Glutamatergic neuron (in vitro differentiated cells): Measurements from ENCODE around the gene ZDHHC21. TPM values are rescaled to one million over a fixed set of nuclear protein-coding genes. Genes with fewer than 3 reads are reported as not detected.

ENCODE experiments used
- DNase-seq: peaks from one replicate; pipeline ENCODE4 v3.0.0; 2022
- H3K27ac Mint-ChIP-seq: one replicate; pipeline ENCODE4 v1.8.0; 2020; ENCODE audit warnings: mild to moderate bottlenecking, mixed read lengths, inconsistent platforms; ENCODE audit not compliant: unreplicated experiment
- H3K27me3 Mint-ChIP-seq: one replicate; pipeline ENCODE4 v1.8.0; 2020; ENCODE audit warnings: mild to moderate bottlenecking, moderate library complexity, mixed read lengths, inconsistent platforms; ENCODE audit not compliant: unreplicated experiment
- H3K36me3 Mint-ChIP-seq: one replicate; pipeline ENCODE4 v1.8.0; 2020; ENCODE audit warnings: mild to moderate bottlenecking, mixed read lengths, inconsistent platforms; ENCODE audit not compliant: unreplicated experiment
- H3K4me1 Mint-ChIP-seq: one replicate; pipeline ENCODE4 v1.8.0; 2020; ENCODE audit warnings: mild to moderate bottlenecking, low read depth, mixed read lengths, inconsistent platforms; ENCODE audit not compliant: unreplicated experiment
- H3K4me3 Mint-ChIP-seq: one replicate; pipeline ENCODE4 v1.8.0; 2020; ENCODE audit warnings: mild to moderate bottlenecking, mixed read lengths, inconsistent platforms; ENCODE audit not compliant: unreplicated experiment
- H3K9me3 Mint-ChIP-seq: one replicate; pipeline ENCODE4 v1.8.0; 2020; ENCODE audit warnings: mild to moderate bottlenecking, moderate library complexity, mixed read lengths, inconsistent platforms; ENCODE audit not compliant: unreplicated experiment
- total RNA-seq: library from RNA; stranded (reverse); fragmentation: NEBNext Ultra II Directional; extraction: Animal tissue kit (Norgen Biotek cat#: 25700); gene quantifications from one replicate; pipeline ENCODE4 v1.2.1, GENCODE V29; 2021; ENCODE audit not compliant: unreplicated experiment
- TF ChIP-seq, protein P1 (sequence below): fragments of 200-600 bp; sonication (generic); IDR thresholded peaks from one replicate; pipeline ENCODE4 v1.5.0; 2021; ENCODE audit not compliant: partially characterized antibody, unreplicated experiment

Gene ZDHHC21
- total RNA-seq, 1 donor from 2014 or later: 15.2 TPM

DNA sequence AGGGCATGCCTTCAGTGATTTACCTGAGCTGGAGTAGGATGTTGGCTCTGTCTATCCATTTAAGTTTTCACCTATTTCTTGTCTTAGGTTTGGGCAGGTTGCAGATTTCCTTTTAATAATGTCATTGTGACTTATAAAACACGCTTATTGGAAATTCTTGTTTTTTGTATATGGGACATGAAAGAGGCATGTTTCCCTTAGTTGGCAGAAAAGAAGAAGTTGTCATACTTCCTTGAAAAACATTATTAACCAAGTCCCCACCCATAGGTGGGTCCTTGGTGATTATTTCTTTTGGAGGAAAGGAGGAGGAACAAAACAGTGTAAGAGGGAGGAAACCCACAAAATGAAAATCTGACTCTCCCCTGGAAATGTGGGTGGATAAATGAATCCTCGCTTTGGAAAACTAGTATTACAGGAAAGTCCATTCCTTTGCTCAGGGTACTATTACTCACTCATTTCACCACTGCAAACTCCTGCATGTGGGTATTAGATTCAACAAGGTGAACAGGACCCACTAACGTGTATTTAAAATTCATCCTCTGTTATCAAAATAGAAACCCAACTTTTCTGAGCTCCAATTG is 20.0 kb upstream of the ZDHHC21 start:
- Mint-ChIP-seq H3K4me1 (no peaks in the 10 kb centered on the region), H3K36me3 (peaks cover 9% of the 10 kb centered on the region), H3K4me3 (no peak overlapping the region), H3K27ac (no peak overlapping the region), H3K9me3 (no peaks in the 10 kb centered on the region), H3K27me3 (no peaks in the 10 kb centered on the region)
- DNase-seq: no peak
- TF ChIP-seq, protein P1, sequence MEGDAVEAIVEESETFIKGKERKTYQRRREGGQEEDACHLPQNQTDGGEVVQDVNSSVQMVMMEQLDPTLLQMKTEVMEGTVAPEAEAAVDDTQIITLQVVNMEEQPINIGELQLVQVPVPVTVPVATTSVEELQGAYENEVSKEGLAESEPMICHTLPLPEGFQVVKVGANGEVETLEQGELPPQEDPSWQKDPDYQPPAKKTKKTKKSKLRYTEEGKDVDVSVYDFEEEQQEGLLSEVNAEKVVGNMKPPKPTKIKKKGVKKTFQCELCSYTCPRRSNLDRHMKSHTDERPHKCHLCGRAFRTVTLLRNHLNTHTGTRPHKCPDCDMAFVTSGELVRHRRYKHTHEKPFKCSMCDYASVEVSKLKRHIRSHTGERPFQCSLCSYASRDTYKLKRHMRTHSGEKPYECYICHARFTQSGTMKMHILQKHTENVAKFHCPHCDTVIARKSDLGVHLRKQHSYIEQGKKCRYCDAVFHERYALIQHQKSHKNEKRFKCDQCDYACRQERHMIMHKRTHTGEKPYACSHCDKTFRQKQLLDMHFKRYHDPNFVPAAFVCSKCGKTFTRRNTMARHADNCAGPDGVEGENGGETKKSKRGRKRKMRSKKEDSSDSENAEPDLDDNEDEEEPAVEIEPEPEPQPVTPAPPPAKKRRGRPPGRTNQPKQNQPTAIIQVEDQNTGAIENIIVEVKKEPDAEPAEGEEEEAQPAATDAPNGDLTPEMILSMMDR: no peak

DNA sequence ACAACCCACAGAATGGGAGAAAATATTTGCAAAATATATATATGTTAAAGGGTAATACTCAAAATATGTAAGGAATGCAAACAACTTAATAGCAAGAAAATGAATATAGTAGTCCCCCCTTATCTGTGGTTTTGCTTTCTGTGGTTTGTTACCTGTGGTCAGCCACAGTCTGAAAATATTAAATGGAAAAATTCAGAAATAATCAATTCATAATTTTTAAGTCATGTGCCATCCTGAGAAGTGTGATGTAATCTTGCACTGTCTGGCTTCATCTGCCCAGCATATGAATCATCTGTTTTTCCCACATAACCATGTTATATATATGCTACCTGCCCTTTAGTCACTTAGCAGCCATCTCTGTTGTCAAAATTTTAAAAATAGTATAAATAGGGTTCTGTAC is 17.6 kb upstream of the ZDHHC21 start:
- no peaks in the 10 kb centered on the region for H3K4me1 Mint-ChIP-seq
- no peak overlapping the region for H3K27ac Mint-ChIP-seq
- H3K9me3 Mint-ChIP-seq: no peaks in the 10 kb centered on the region
- DNase-seq: no peak
- no peak overlapping the region for H3K4me3 Mint-ChIP-seq
- H3K36me3 Mint-ChIP-seq: peaks cover 9% of the 10 kb centered on the region
- no peaks in the 10 kb centered on the region for H3K27me3 Mint-ChIP-seq
- TF ChIP-seq, protein P1: no peak

DNA sequence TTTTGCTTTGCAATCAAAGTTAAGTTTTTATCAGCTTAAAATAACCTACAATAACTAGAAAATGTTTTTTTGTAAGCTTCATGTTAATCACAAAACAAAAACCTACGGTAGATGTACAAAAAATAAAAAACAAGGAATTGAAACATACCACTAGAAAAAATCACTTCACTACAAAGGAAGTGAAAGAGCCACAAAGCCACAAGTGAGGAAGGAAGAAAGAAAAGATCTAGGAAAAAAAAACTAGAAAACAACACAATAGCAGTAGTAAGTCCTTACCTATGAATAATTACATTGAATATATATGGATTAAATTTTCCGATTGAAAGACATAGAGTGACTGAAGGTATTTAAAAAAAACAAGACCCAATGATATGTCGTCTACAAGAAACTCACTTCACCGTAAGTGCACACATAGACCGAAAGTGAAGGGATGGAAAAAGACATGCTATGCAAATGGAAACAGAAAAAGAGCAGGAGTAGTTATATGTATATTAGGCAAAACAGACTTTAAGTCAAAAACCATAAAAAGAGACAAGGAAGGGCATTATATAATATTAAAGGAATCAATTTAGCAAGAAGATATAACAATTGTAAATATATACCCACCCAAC is 13.4 kb upstream of the ZDHHC21 start:
- Mint-ChIP-seq H3K9me3 (peaks cover 4% of the 10 kb centered on the region), H3K27me3 (no peaks in the 10 kb centered on the region), H3K4me3 (no peak overlapping the region), H3K27ac (no peak overlapping the region), H3K36me3 (peaks cover 21% of the 10 kb centered on the region), H3K4me1 (no peaks in the 10 kb centered on the region)
- TF ChIP-seq, protein P1: no peak
- no peak for DNase-seq

DNA sequence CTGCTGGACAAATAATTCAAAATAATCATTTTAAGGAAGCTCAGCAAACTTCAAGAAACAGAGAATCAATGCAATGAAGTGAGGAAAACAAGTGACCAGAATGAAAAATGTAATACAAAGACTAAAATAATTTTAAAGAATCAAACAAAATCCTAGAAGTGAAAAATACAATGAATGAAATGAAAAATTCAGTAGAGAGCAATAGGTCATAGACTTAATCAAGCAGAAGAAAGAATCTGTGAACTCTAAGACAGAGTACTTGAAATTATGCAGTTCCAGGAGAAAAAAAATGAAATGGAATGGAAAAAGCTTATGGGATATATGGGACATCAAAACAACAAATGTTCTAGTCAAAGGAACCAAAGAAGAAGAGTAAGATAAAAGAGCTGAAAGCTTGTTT is 11.8 kb upstream of the ZDHHC21 start:
- TF ChIP-seq, protein P1: no peak
- Mint-ChIP-seq H3K27ac (no peak overlapping the region), H3K4me3 (no peak overlapping the region), H3K4me1 (no peaks in the 10 kb centered on the region), H3K36me3 (peaks cover 21% of the 10 kb centered on the region), H3K9me3 (peaks cover 4% of the 10 kb centered on the region), H3K27me3 (no peaks in the 10 kb centered on the region)
- no peak for DNase-seq

DNA sequence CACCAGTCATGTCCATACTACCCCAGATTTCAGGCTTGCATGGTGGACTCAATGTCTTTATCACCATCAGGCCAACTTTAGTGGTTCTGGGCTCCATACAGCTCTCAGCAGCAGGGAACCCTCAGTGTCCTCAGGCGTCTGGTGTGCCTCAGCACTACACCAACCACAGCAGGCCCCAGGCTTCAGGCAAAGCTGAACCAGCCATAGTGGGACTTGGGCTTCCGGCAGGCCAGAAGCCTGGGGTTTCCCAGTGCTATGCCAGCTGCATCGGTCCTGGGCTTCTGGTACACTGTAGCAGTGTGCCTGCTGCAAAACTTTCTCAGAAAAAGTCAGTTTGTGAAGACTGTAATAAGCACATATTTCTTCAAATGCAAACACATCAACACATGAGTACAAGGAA is 11.0 kb upstream of the ZDHHC21 start:
- Mint-ChIP-seq H3K27ac (no peak overlapping the region), H3K4me1 (no peaks in the 10 kb centered on the region), H3K27me3 (no peaks in the 10 kb centered on the region), H3K4me3 (no peak overlapping the region), H3K9me3 (peaks cover 4% of the 10 kb centered on the region), H3K36me3 (peaks cover 20% of the 10 kb centered on the region)
- TF ChIP-seq, protein P1: no peak
- DNase-seq: no peak
